LNCAP (cell line): Measurements from ENCODE around the gene ISOC2.

Experiments used
- CTCF ChIP-seq: fragments of 450-650 bp; IDR thresholded peaks from 2 replicates; pipeline ENCODE4 v1.5.1; 2017; ENCODE audit warnings: mild to moderate bottlenecking

The ISOC2 gene

DNA sequence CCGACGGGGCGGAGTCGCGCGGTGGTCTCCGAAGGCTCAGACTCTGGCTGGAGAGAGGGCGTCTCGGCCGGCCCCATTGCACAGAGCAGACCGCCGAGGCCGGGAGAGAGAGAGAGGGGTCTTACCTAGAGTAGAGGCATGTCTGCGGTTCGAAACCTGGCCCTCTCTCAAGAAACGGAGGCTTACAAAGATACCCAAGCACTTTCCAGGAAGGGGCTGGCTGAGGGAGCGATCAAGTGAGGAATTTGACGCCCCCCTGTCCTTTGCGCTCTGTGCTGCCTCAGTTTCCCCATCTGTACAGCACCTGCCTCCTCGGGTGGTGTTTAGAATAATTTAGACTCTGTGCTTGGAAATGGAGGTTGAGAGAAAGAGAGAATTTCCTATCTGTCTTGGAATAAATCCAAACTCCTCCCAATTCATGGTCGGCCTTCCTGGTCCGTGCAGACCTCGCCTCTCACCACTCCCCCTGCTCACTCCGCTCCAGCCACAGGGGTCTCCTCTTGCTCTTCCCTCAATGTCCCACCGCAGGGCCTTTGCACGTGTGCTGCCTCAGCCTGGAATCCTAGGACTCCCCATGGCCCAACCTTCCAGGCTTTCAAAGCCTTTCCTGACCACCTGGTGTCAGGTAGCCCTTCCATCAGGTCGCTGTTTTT, 658 bp upstream of the ISOC2 start:
- no peak for TF ChIP-seq CTCF

DNA sequence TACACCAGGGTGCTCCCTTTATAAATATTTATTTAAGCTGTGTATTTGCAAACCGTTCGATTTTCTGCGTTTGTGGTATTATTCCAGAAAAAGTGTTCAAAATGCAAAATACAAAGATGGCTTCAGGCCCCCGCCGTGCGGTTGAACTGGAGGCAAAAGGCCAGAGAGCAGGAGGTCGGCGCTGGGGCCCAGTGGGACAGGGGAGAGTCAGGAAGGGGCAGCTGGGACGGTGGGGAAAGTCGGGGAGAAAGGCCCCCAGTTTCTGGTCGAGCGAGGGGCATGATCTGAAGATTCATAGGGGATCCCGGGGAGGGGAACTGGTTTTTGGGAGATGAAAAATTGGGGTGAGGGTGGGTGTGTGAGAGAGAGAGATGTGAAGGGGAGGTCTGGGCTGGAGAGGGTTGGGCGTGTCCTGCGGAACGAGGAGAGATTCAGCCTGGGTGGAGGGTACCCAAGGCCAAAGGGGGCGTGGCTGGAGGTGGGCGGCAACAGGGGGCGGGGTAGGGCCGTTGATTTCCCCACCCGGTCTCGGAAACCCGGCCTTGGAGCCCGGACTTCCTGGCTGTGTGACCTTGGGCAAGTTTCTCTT, 678 bp downstream of the ISOC2 start:
- TF ChIP-seq CTCF: no peak

- TF ChIP-seq CTCF: no peak
Observed at GRCh38 chr19:55459950-55460657, 1.3 kb downstream of the ISOC2 start.

DNA sequence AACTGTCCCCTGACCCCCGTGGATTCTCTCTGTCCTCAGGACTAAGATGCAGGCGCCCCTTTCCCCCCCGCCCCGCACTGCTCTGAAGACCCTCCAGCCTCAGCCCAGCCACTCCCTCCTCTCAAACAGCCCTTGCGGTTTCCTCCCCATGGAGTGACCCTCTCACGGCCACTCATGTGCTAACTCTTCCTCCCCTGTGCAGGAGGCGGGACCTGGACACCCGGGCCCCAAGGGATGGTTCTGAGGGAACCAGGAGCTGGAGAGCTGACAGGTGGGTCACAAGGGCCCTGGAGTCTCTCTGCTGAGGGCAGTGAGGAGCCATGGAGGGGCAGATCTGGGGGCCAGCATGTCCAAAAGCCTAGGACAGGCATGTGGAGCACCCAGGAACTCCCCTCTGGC, 1.9 kb downstream of the ISOC2 start:
- TF ChIP-seq CTCF: no peak

GRCh38 chr19:55457683-55458457, 3.6 kb downstream of the ISOC2 start:
- TF ChIP-seq CTCF: no peak

GRCh38 chr19:55456347-55456746, 5.1 kb downstream of the ISOC2 start:
- TF ChIP-seq CTCF: no peak

DNA sequence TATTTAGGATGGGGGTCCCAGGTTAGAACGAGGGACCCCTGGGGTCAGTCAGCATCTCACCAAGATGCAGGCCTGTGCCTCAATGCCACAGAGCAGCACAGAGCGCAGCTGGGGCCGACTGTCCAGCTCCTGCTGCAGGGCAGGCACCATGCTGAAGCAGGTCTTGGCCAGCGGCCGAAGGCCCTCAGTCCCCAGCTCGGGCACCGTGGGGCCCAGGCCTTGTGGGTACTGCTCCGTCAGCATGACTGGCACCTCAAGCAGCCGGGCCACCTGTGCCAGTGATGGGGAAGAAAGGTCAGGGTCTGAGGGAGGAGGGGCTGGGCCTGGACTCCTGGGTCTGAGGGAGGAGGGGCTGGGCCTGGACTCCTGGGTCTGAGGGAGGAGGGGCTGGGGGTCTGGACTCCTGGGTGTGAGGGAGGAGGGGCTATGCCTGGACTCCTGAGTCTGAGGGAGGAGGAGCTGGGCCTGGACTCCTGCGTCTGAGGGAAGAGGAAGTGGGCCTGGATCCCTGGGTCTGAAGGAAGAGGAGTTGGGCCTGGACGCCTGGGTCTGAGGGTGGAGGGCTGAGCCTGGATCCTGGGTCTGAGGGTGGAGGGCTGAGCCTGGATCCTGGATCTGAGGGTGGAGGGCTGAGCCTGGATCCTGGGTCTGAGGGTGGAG, 5.7 kb downstream of the ISOC2 start:
- TF ChIP-seq CTCF: no peak
